Sigmoid colon (tissue), 7 donors: ENCODE measurements around the gene RFNG. TPM values are rescaled to one million over a fixed set of nuclear protein-coding genes. Genes with fewer than 3 reads are reported as not detected.
A peak's percentile ranks its signal among the peaks of the same experiment; 100 is the strongest.

Experiments used
- DNase-seq: peaks from one replicate; pipeline ENCODE4 v3.0.0-alpha.2; 2019
- H3K27ac ChIP-seq, 4 donors: fragments of 200-600 bp; sonication (generic); one replicate each; pipeline ENCODE4 v1.5.1; 2016 to 2019; ENCODE audit warnings: mild to moderate bottlenecking in 1 of 4
- H3K27me3 ChIP-seq, 3 donors: fragments of 200-600 bp; sonication (generic); one replicate each; pipeline ENCODE4 v1.5.1; 2019; ENCODE audit warnings: mild to moderate bottlenecking in 1 of 3
- H3K36me3 ChIP-seq, 4 donors: fragments of 200-600 bp; sonication (generic); one replicate each; pipeline ENCODE4 v1.5.1; 2016 to 2019
- H3K4me1 ChIP-seq, 4 donors: fragments of 200-600 bp; sonication (generic); one replicate each; pipeline ENCODE4 v1.5.1; 2017 to 2019
- H3K4me3 ChIP-seq, 4 donors: fragments of 200-600 bp; sonication (generic); one replicate each; pipeline ENCODE4 v1.5.1; 2017 to 2019; ENCODE audit warnings: mild to moderate bottlenecking in 2 of 4, moderate library complexity in 1 of 4
- H3K9me3 ChIP-seq, 4 donors: fragments of 200-600 bp in 3 of 4; sonication (generic) in 3 of 4; one replicate each; pipeline versions ENCODE4 v1.5.1 to v1.6.1; 2013 to 2019
- CTCF ChIP-seq, 4 experiments: fragments of 450-650 bp in 3 of 4; fragments of 200-600 bp in 1 of 4; IDR thresholded peaks; one replicate each; pipeline ENCODE4 v1.5.1; 2016 to 2019; ENCODE audit warnings: antibody characterized with exemption in 4 of 4, mild to moderate bottlenecking in 3 of 4, moderate library complexity in 2 of 4
- EP300 ChIP-seq, 4 donors: sonication (generic); formaldehyde crosslinking; IDR thresholded peaks; one replicate each; pipeline ENCODE4 v1.6.1; 2017; ENCODE audit warnings: antibody characterized with exemption in 4 of 4
- POLR2A ChIP-seq, 2 donors: fragments of 450-650 bp; IDR thresholded peaks; one replicate each; pipeline ENCODE4 v1.6.1; 2016; ENCODE audit warnings: antibody characterized with exemption in 2 of 2, mild to moderate bottlenecking in 2 of 2, moderate library complexity in 2 of 2
- POLR2AphosphoS5 ChIP-seq, 4 donors: sonication (generic); formaldehyde crosslinking; IDR thresholded peaks; one replicate each; pipeline ENCODE4 v1.6.1; 2017; ENCODE audit warnings: antibody characterized with exemption in 4 of 4
- WGBS, 2 donors: extraction: QIAGEN DNeasy Blood & Tissue Kit; methylation state at CpG; one replicate each; pipeline ENCODE4 v1.1.7; 2013; 5-methylcytosine and 5-hydroxymethylcytosine counted together
- intact Hi-C: fragments of 100-400 bp; cut with DNase I; formaldehyde crosslinking; loops from one replicate; pipeline ENCODE4 v1.15.1; 2023
- polyA plus RNA-seq, 3 donors: library from polyadenylated mRNA; stranded (reverse); fragments of 200-250 nt; gene quantifications; one replicate each; pipeline ENCODE4 v1.2.3, GENCODE V29; 2013
- total RNA-seq, 4 donors: library from RNA; depleted of rRNA; stranded (reverse); fragments of >200 nt; gene quantifications; one replicate each; pipeline ENCODE4 v1.1.0, GENCODE V29; 2016
- donor health status: healthy with polysubstance abuse.
- donor health status: Bipolar disorder and iron deficiency.
- donor health status: healthy.

Gene RFNG
- total and polyA plus RNA-seq, 7 donors = 13.6 to 38.6 (median 33.5) TPM

- Histone ChIP-seq H3K27me3 (no peaks in the 10 kb centered on the region), H3K9me3 (no peaks in the 10 kb centered on the region), H3K27ac (no peak overlapping the region), H3K36me3 (peaks cover 30 to 72% (median 32%) of the 10 kb centered on the region in 4 donors), H3K4me1 (peaks cover 0 to 38% (median 33%) of the 10 kb centered on the region in 4 donors), H3K4me3 (no peak overlapping the region)
- no peak for DNase-seq
- TF ChIP-seq POLR2AphosphoS5 (IDR thresholded peaks at IDR 0.05) (no peak), CTCF (IDR thresholded peaks at IDR 0.05) (no peak), EP300 (IDR thresholded peaks at IDR 0.05) (no peak), POLR2A (IDR thresholded peaks at IDR 0.05) (no peak)
- 93 to 95% methylated on average over 38 of the region's 38 CpGs for WGBS, 2 donors
- intact Hi-C loops = no loop called here
These were observed 2.9 kb upstream of the RFNG start for GRCh38 chr17:82054351-82055022.

GRCh38 chr17:82053556-82054263, 2.1 kb upstream of the RFNG start:
- Histone ChIP-seq H3K4me3 (no peak overlapping the region), H3K27me3 (no peaks in the 10 kb centered on the region), H3K27ac (no peak overlapping the region), H3K36me3 (peaks cover 30 to 72% (median 33%) of the 10 kb centered on the region in 4 donors), H3K4me1 (peaks cover 0 to 38% (median 35%) of the 10 kb centered on the region in 4 donors), H3K9me3 (no peaks in the 10 kb centered on the region)
- WGBS, 2 donors = 96% methylated on average over 28 of the region's 28 CpGs
- DNase-seq = no peak
- TF ChIP-seq EP300 (IDR thresholded peaks at IDR 0.05) (no peak), POLR2A (IDR thresholded peaks at IDR 0.05) (no peak), CTCF (IDR thresholded peaks at IDR 0.05) (no peak), POLR2AphosphoS5 (IDR thresholded peaks at IDR 0.05) (no peak)
- intact Hi-C loops = no loop called here

- H3K4me1 ChIP-seq = peaks cover 0 to 38% (median 35%) of the 10 kb centered on the region in 4 donors
- DNase-seq = no peak
- no peak for TF ChIP-seq EP300 (IDR thresholded peaks at IDR 0.05)
- TF ChIP-seq CTCF (IDR thresholded peaks at IDR 0.05) = no peak
- no peak for TF ChIP-seq POLR2A (IDR thresholded peaks at IDR 0.05)
- TF ChIP-seq POLR2AphosphoS5 (IDR thresholded peaks at IDR 0.05) = no peak
- H3K27ac ChIP-seq = no peak overlapping the region
- peak overlapping the region in 2 of 4 donors; percentile 83 to 89 for H3K4me3 ChIP-seq
- H3K27me3 ChIP-seq = no peaks in the 10 kb centered on the region
- intact Hi-C loops = no loop called here
- no peaks in the 10 kb centered on the region for H3K9me3 ChIP-seq
- 91 to 92% methylated on average over 19 of the region's 19 CpGs for whole genome bisulfite sequencing, 2 donors
- H3K36me3 ChIP-seq = peaks cover 26 to 72% (median 35%) of the 10 kb centered on the region in 4 donors
These were observed 1.5 kb upstream of the RFNG start for GRCh38 chr17:82053130-82053529.

- no peak for DNase-seq
- intact Hi-C loops = no loop called here
- 14 to 29% methylated on average over 19 of the region's 19 CpGs for WGBS, 2 donors
- no peaks in the 10 kb centered on the region for H3K9me3 ChIP-seq
- peaks cover 25 to 72% (median 34%) of the 10 kb centered on the region in 4 donors for H3K36me3 ChIP-seq
- no peaks in the 10 kb centered on the region for H3K27me3 ChIP-seq
- peak overlapping the region; percentile 61 to 90 (median 86) for H3K4me3 ChIP-seq
- TF ChIP-seq EP300 (IDR thresholded peaks at IDR 0.05) (no peak), POLR2AphosphoS5 (IDR thresholded peaks at IDR 0.05) (no peak), POLR2A (IDR thresholded peaks at IDR 0.05) (no peak), CTCF (IDR thresholded peaks at IDR 0.05) (no peak)
- peak overlapping the region in 3 of 4 donors; percentile 66 to 84 (median 77) for H3K27ac ChIP-seq
- peaks cover 0 to 38% (median 35%) of the 10 kb centered on the region in 4 donors for H3K4me1 ChIP-seq
These were observed 1.0 kb upstream of the RFNG start for GRCh38 chr17:82052638-82053059.
